ENCODE measurements around the gene LRRTM4.
"Not testable (repeated sequence)": the region's sequence is repeated elsewhere in the genome, so short reads cannot be mapped to it uniquely, and the experiment has no call there.

LRRTM4 gene

GRCh38 chr2:77095525-77095924 is 426.7 kb downstream of the LRRTM4 start:
- peaks cover 29% of the 10 kb centered on the region for H3K9me3 Mint-ChIP-seq
- not testable (repeated sequence) for H3K27me3 Mint-ChIP-seq (ENCODE audit: low read depth); DNase-seq (ENCODE audit: low spot score); H3K4me3 Mint-ChIP-seq; H3K27ac Mint-ChIP-seq; H3K36me3 Mint-ChIP-seq (ENCODE audit: low read depth); H3K4me1 Mint-ChIP-seq (ENCODE audit: low read depth)

- DNase-seq (ENCODE audit: low spot score) = no peak
- no peaks in the 10 kb centered on the region for H3K4me1 Mint-ChIP-seq (ENCODE audit: low read depth)
- H3K9me3 Mint-ChIP-seq = peaks cover 28% of the 10 kb centered on the region
- H3K27me3 Mint-ChIP-seq (ENCODE audit: low read depth) = no peaks in the 10 kb centered on the region
- no peak overlapping the region for H3K27ac Mint-ChIP-seq
- no peak overlapping the region for H3K4me3 Mint-ChIP-seq
- no peaks in the 10 kb centered on the region for H3K36me3 Mint-ChIP-seq (ENCODE audit: low read depth)
These were observed 427.1 kb downstream of the LRRTM4 start for GRCh38 chr2:77095096-77095495.

- peaks cover 41% of the 10 kb centered on the region for H3K9me3 Mint-ChIP-seq
- not testable (repeated sequence) for DNase-seq (ENCODE audit: low spot score); H3K4me1 Mint-ChIP-seq (ENCODE audit: low read depth); H3K27me3 Mint-ChIP-seq (ENCODE audit: low read depth); H3K27ac Mint-ChIP-seq; H3K36me3 Mint-ChIP-seq (ENCODE audit: low read depth); H3K4me3 Mint-ChIP-seq
These were observed 433.8 kb downstream of the LRRTM4 start for GRCh38 chr2:77088424-77088823.

GRCh38 chr2:77087987-77088414 is 434.2 kb downstream of the LRRTM4 start:
- Mint-ChIP-seq H3K36me3 (ENCODE audit: low read depth) (no peaks in the 10 kb centered on the region), H3K4me1 (ENCODE audit: low read depth) (no peaks in the 10 kb centered on the region), H3K27me3 (ENCODE audit: low read depth) (no peaks in the 10 kb centered on the region), H3K9me3 (peaks cover 37% of the 10 kb centered on the region), H3K27ac (no peak overlapping the region), H3K4me3 (no peak overlapping the region)
- no peak for DNase-seq (ENCODE audit: low spot score)

GRCh38 chr2:77086478-77086877 is 435.7 kb downstream of the LRRTM4 start:
- no peaks in the 10 kb centered on the region for H3K4me1 Mint-ChIP-seq (ENCODE audit: low read depth)
- no peaks in the 10 kb centered on the region for H3K36me3 Mint-ChIP-seq (ENCODE audit: low read depth)

GRCh38 chr2:77086051-77086450 is 436.1 kb downstream of the LRRTM4 start:
- peaks cover 26% of the 10 kb centered on the region for H3K9me3 Mint-ChIP-seq
- no peak for DNase-seq (ENCODE audit: low spot score)
- H3K4me1 Mint-ChIP-seq (ENCODE audit: low read depth) = no peaks in the 10 kb centered on the region
- no peak overlapping the region for H3K27ac Mint-ChIP-seq
- no peaks in the 10 kb centered on the region for H3K36me3 Mint-ChIP-seq (ENCODE audit: low read depth)
- H3K27me3 Mint-ChIP-seq (ENCODE audit: low read depth) = no peaks in the 10 kb centered on the region
- no peak overlapping the region for H3K4me3 Mint-ChIP-seq

More at GRCh38 chr2:77086478-77086877, 435.7 kb downstream of the LRRTM4 start:
- no peak for DNase-seq (ENCODE audit: low spot score)
- Mint-ChIP-seq H3K27me3 (ENCODE audit: low read depth) (no peaks in the 10 kb centered on the region), H3K27ac (no peak overlapping the region), H3K9me3 (peaks cover 27% of the 10 kb centered on the region), H3K4me3 (no peak overlapping the region)

GRCh38 chr2:77085561-77085960 is 436.6 kb downstream of the LRRTM4 start:
- Mint-ChIP-seq H3K27me3 (ENCODE audit: low read depth) (no peaks in the 10 kb centered on the region), H3K9me3 (peaks cover 30% of the 10 kb centered on the region), H3K36me3 (ENCODE audit: low read depth) (no peaks in the 10 kb centered on the region), H3K4me1 (ENCODE audit: low read depth) (no peaks in the 10 kb centered on the region), H3K27ac (no peak overlapping the region), H3K4me3 (no peak overlapping the region)
- no peak for DNase-seq (ENCODE audit: low spot score)

GRCh38 chr2:77081597-77081996 is 440.6 kb downstream of the LRRTM4 start:
- no peaks in the 10 kb centered on the region for H3K27me3 Mint-ChIP-seq (ENCODE audit: low read depth)
- H3K9me3 Mint-ChIP-seq = peaks cover 24% of the 10 kb centered on the region
- H3K4me1 Mint-ChIP-seq (ENCODE audit: low read depth) = no peaks in the 10 kb centered on the region
- H3K4me3 Mint-ChIP-seq = no peak overlapping the region
- H3K27ac Mint-ChIP-seq = no peak overlapping the region
- no peaks in the 10 kb centered on the region for H3K36me3 Mint-ChIP-seq (ENCODE audit: low read depth)
- no peak for DNase-seq (ENCODE audit: low spot score)

GRCh38 chr2:77064324-77064723 is 457.9 kb downstream of the LRRTM4 start:
- H3K27me3 Mint-ChIP-seq (ENCODE audit: low read depth) = no peaks in the 10 kb centered on the region

GRCh38 chr2:77054938-77055337 is 467.2 kb downstream of the LRRTM4 start:
- Mint-ChIP-seq H3K4me1 (ENCODE audit: low read depth) (no peaks in the 10 kb centered on the region), H3K9me3 (peaks cover 27% of the 10 kb centered on the region), H3K36me3 (ENCODE audit: low read depth) (no peaks in the 10 kb centered on the region), H3K27ac (no peak overlapping the region), H3K4me3 (no peak overlapping the region), H3K27me3 (ENCODE audit: low read depth) (no peaks in the 10 kb centered on the region)
- no peak for DNase-seq (ENCODE audit: low spot score)

More at GRCh38 chr2:77064324-77064723, 457.9 kb downstream of the LRRTM4 start:
- H3K27ac Mint-ChIP-seq = no peak overlapping the region
- peaks cover 42% of the 10 kb centered on the region for H3K9me3 Mint-ChIP-seq
- no peaks in the 10 kb centered on the region for H3K36me3 Mint-ChIP-seq (ENCODE audit: low read depth)
- DNase-seq (ENCODE audit: low spot score) = no peak
- H3K4me3 Mint-ChIP-seq = no peak overlapping the region
- H3K4me1 Mint-ChIP-seq (ENCODE audit: low read depth) = no peaks in the 10 kb centered on the region

GRCh38 chr2:77046339-77046738 is 475.8 kb downstream of the LRRTM4 start:
- H3K4me1 Mint-ChIP-seq (ENCODE audit: low read depth) = no peaks in the 10 kb centered on the region
- H3K27me3 Mint-ChIP-seq (ENCODE audit: low read depth) = no peaks in the 10 kb centered on the region
- H3K27ac Mint-ChIP-seq = no peak overlapping the region
- H3K36me3 Mint-ChIP-seq (ENCODE audit: low read depth) = no peaks in the 10 kb centered on the region
- no peak for DNase-seq (ENCODE audit: low spot score)
- H3K4me3 Mint-ChIP-seq = no peak overlapping the region
- peaks cover 39% of the 10 kb centered on the region for H3K9me3 Mint-ChIP-seq

GRCh38 chr2:77045456-77045855 is 476.7 kb downstream of the LRRTM4 start:
- H3K4me1 Mint-ChIP-seq (ENCODE audit: low read depth); H3K36me3 Mint-ChIP-seq (ENCODE audit: low read depth); DNase-seq (ENCODE audit: low spot score); H3K27ac Mint-ChIP-seq; H3K4me3 Mint-ChIP-seq; H3K27me3 Mint-ChIP-seq (ENCODE audit: low read depth): not testable (repeated sequence)
- peaks cover 39% of the 10 kb centered on the region for H3K9me3 Mint-ChIP-seq

GRCh38 chr2:77034445-77034844 is 487.7 kb downstream of the LRRTM4 start:
- Mint-ChIP-seq H3K36me3 (ENCODE audit: low read depth) (no peaks in the 10 kb centered on the region), H3K4me1 (ENCODE audit: low read depth) (no peaks in the 10 kb centered on the region), H3K27ac (no peak overlapping the region), H3K9me3 (peaks cover 25% of the 10 kb centered on the region), H3K4me3 (no peak overlapping the region), H3K27me3 (ENCODE audit: low read depth) (no peaks in the 10 kb centered on the region)
- DNase-seq (ENCODE audit: low spot score) = no peak

GRCh38 chr2:77029237-77029636 is 492.9 kb downstream of the LRRTM4 start:
- H3K27me3 Mint-ChIP-seq (ENCODE audit: low read depth); H3K4me3 Mint-ChIP-seq; H3K36me3 Mint-ChIP-seq (ENCODE audit: low read depth); H3K4me1 Mint-ChIP-seq (ENCODE audit: low read depth); H3K27ac Mint-ChIP-seq; DNase-seq (ENCODE audit: low spot score): not testable (repeated sequence)
- peaks cover 29% of the 10 kb centered on the region for H3K9me3 Mint-ChIP-seq

- Mint-ChIP-seq H3K27me3 (ENCODE audit: low read depth) (no peaks in the 10 kb centered on the region), H3K4me3 (no peak overlapping the region), H3K4me1 (ENCODE audit: low read depth) (no peaks in the 10 kb centered on the region), H3K36me3 (ENCODE audit: low read depth) (no peaks in the 10 kb centered on the region), H3K9me3 (peaks cover 29% of the 10 kb centered on the region), H3K27ac (no peak overlapping the region)
- no peak for DNase-seq (ENCODE audit: low spot score)
These were observed 494.1 kb downstream of the LRRTM4 start for GRCh38 chr2:77028032-77028600.
